Stimulated activated CD4-positive, alpha-beta T cell treated with anti-CD3 and anti-CD28 coated beads, Interleukin-1b, Interleukin-23, amount 100 ng/mL, for 1 hour (primary cell): ENCODE measurements around the gene RFT1.
"Not testable (repeated sequence)": the region's sequence is repeated elsewhere in the genome, so short reads cannot be mapped to it uniquely, and the experiment has no call there.

Experiments used
- DNase-seq, 2 donors: peaks; one replicate each; pipeline ENCODE4 v3.0.0-alpha.2; 2020; ENCODE audit warnings: low read depth in 2 of 2

RFT1 gene

DNA sequence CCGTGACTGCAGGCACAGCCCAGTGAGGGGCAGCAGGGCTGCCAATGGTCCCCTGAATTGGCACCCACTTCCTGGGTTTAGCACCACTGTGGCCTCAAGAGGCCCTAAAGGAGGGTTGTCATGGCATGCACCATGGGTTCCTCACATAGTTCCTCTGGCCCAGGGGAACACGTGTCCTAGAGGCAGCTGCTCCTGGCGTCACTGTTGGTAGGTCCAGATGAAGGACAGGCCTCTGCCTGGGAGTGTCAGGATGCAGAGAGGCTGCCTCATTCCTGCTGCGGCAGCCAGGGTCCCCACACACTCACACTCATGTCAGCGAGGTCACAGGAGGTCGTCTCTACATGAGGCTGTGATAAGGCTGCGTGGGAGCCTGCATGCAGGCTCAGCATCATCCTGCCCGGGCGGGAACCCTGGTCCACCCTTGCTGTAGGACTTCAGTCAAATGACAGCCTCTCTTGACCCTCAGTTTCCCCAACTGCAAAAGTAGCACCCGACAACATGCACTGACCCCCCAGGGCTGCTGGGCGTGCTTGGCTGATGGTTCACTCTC is 58.3 kb downstream of the RFT1 start:
- no peak for DNase-seq

- no peak for DNase-seq
Observed at GRCh38 chr3:53069422-53070068, 60.7 kb downstream of the RFT1 start.

DNA sequence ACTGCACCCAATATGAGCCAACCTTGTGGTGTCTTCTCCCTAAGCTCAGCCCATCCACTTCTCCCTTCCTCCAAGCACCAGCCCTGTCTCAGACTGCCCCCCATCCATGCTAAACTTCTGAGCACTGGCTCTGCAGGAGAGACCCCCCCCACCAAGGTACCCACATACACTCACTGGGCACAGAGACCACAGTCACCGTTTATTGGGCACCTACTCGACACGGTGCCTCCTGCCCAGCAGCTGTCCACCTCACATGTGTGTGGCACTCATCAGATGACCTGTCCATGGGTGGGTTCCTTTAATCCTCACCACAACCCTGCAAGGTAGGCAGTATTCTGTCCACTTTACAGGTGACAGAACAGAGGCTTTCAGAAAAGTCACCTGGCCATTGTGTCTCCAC is 62.1 kb downstream of the RFT1 start:
- no peak for DNase-seq

- no peak for DNase-seq
Observed at GRCh38 chr3:53067567-53067966, 62.7 kb downstream of the RFT1 start.

GRCh38 chr3:53065841-53066480 is 64.3 kb downstream of the RFT1 start:
- no peak for DNase-seq

DNA sequence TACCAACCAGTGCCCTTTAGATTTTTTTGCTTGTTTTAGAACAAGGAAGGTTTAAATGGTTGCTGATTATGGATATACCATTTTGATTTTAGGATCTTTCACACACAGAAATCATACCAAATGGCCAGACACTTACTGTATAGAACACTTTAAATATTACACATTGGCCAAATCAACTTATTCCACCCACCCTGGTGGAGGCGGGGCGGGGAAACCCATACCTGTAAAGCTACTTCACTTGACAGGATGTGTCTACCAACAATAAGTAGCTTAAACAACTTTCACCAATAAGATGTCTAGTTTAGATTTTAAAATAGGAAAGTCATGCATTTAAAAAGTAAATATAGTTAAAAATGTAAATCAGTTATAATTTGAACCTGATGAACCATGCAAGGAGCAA is 67.3 kb downstream of the RFT1 start:
- DNase-seq, result no peak

DNA sequence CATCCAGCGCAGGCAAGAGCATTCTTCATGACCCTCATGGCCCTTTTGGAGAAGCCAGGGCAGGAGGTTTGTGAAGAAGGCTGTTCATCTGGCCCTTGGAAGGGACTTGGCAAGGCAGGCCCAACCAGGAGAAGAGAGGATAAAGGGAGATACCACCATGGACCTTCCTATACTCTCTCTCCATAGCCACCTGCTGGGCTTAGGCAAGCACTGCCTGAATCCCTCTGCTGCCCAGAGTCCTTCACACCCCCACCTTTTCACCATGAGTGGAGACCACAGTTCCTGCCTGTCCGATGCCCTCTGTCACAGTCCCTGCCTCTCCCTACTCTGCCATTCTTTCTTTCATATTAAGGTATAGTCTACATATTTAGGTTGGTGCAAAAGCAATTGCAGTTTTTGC is 73.8 kb downstream of the RFT1 start:
- DNase-seq, result no peak

- not testable (repeated sequence) for DNase-seq
Observed at GRCh38 chr3:53054233-53054632, 76.0 kb downstream of the RFT1 start.

DNA sequence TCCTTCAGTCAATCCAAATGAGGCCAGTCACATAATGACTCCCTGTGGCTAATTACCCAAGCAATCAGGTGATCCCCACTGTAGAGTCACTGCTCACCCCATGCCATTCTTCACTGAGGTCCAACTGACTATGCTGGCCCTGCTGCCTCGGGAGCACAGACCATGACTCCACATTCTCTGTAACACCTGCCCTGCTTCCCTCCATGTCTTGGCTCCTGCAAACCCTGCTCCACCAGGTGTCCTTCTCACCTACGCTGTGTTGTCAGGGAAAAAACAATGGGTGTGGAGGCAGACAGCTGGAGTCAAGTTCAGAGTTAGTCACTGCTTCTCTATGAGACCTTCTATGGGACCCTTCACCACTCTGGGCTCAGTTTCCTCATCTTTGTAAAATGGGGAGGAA is 78.3 kb downstream of the RFT1 start:
- no peak for DNase-seq

- DNase-seq, result no peak
Observed at GRCh38 chr3:53049987-53050386, 80.2 kb downstream of the RFT1 start.

GRCh38 chr3:53046171-53047170 is 83.8 kb downstream of the RFT1 start:
- DNase-seq, result peak; percentile 23 to 25

GRCh38 chr3:53045518-53046170 is 84.6 kb downstream of the RFT1 start, which contains the start of gene SFMBT1:
SFMBT1 (minus strand) TSS chr3:53046073; CDS start chr3:52969128, 76,945 bp downstream.
- peak; percentile 62 to 67 for DNase-seq

GRCh38 chr3:53044711-53045517 is 85.3 kb downstream of the RFT1 start:
- DNase-seq, result peak in 1 of 2 donors; percentile 29

GRCh38 chr3:53044371-53044710 is 85.9 kb downstream of the RFT1 start:
- no peak for DNase-seq

DNA sequence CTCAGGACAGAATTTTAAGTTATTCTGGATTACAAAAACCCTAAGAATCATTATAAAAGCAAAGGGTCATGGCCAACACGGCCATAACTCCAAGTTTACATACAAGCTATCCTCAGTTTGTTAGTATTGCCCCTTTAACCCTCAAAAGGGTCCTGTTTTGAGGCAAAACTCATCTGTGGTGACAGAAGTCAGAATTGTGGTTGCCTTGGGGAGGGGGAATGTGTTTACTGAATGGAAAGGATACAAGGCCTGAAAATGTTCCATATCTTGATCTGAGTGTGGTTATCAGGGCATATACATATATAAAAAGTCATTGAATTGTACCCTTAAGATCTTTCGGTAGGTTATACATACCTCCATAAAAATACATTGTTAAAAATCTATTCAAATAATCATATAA is 86.5 kb downstream of the RFT1 start:
- DNase-seq, result no peak

GRCh38 chr3:53042651-53043050 is 87.6 kb downstream of the RFT1 start:
- DNase-seq, result no peak

- DNase-seq, result no peak
Observed at GRCh38 chr3:53040351-53040820, 89.8 kb downstream of the RFT1 start.

DNA sequence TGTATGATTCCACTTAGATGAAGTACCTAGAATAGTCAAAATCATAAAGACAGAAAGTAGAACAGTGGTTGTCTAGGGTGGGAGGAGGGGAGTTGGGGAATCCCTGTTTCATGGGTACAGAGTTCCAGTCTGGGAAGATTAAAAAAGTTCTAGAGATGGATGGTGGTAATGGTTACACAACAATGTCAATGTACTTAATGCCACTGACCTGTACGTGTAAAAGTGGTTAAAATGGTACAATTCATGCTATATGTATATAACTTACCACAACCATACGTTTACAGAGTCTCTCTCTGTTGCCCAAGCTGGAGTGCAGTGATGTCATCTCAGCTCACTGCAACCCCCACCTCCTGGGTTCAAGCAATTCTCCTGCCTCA is 90.9 kb downstream of the RFT1 start:
- DNase-seq, result no peak

DNA sequence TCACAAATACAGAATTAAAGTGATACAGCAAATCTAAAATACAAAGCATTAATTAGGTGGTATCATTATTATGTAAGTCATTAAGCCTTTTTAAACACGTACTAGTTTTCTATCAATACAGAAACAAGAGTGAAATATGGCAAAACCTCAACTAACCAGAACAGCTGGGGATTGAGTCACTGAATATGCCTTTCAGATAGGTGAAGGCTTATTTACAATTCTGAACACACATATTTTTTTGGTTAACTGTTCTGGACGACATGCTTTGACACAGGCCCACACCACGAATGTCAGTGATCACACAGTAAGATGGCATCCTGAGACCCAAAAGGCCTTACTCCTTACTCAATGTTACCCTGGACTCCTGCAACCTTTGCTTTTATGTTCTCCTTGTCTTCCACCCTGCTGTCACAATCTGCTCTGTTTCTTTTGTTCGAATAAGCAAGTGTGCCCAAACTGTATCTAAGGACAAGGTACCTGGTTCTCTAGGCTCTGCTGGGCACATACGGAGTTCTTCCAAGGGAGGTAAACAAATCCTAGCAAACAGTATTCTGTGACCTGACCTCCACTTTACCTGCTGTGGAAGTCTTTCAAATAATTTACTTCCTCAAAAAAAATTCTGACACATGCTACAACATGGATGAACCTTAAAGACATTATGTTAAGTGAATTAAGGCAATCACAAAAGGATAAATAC is 91.4 kb downstream of the RFT1 start:
- no peak for DNase-seq
